ENCODE results near the gene SIPA1L3. TPM values are rescaled to one million over a fixed set of nuclear protein-coding genes. Genes with fewer than 3 reads are reported as not detected.

The SIPA1L3 gene
- total and polyA plus RNA-seq, 2 of the 13 experiments (the other 11 are each of a cell fraction or from before 2014, with no cell fraction given), result 5.5 to 7.7 TPM

GRCh38 chr19:38210458-38210987 lies 303.5 kb downstream of the SIPA1L3 start:
- Histone ChIP-seq H3K4me2 (ENCODE audit: low read depth, low read length) (no peak overlapping the region), H3K27me3 (ENCODE audit: control insufficient read depth in 1 of 2, insufficient read depth in 2 of 2, low read length in 2 of 2) (no peaks in the 10 kb centered on the region), H3K9ac (ENCODE audit: insufficient read depth, low read depth, low read length) (no peak overlapping the region), H3K9me3 (ENCODE audit: low read length) (no peaks in the 10 kb centered on the region), H3K27ac (ENCODE audit: extremely low read length, insufficient read depth, low read length) (no peak overlapping the region), H3K4me3 (replicated peaks in 1 of 3; ENCODE audit: insufficient read depth in 1 of 3, low read depth in 2 of 3, low read length in 3 of 3) (no peak overlapping the region), H4K20me1 (ENCODE audit: insufficient read depth, low read length) (no peaks in the 10 kb centered on the region), H3K4me1 (ENCODE audit: insufficient read depth, low read length) (no peaks in the 10 kb centered on the region), H3K79me2 (ENCODE audit: insufficient read depth, low read length) (no peaks in the 10 kb centered on the region), H2AFZ (ENCODE audit: low read length) (no peak overlapping the region), H3K36me3 (replicated peaks in 1 of 2; ENCODE audit: control insufficient read depth in 1 of 2, insufficient read depth in 2 of 2, low read length in 2 of 2) (no peaks in the 10 kb centered on the region)
- ATAC-seq (no peak), DNase-seq (ENCODE audit: low spot score) (no peak), FAIRE-seq (no peak)
- POLR2A ChIA-PET, result no interaction called here
- in situ Hi-C loops (cut with HindIII; ENCODE audit: extremely low pct_ligation_motif_present, low pct_unique_long_range_greater_than_20kb), result no loop called here
- 45% methylated on average over 23 of the region's 24 CpGs for WGBS (ENCODE audit: low lambda C conversion rate)
- TF ChIP-seq DBP (CRISPR knock-in tag; IDR thresholded peaks at IDR 0.05; ENCODE audit: not compliant biosample characterization), result no peak
- 0 out of 2 replicates have a peak, but pooled peaks have one; percentile 25 for TF ChIP-seq RFX3 (CRISPR knock-in tag; IDR thresholded peaks at IDR 0.05)
- no peak for TF ChIP-seq KDM3A (CRISPR knock-in tag; IDR thresholded peaks at IDR 0.05; ENCODE audit: low read depth)
- peak; percentile 38 for TF ChIP-seq AGO2 (optimal IDR thresholded peaks at IDR 0.05; ENCODE audit: low read depth, low read length)
- CTCF ChIA-PET (ENCODE audit: low intra/inter-chr PET ratio, low total read pairs), result no interaction called here
- BruUV-seq (replicated peaks), result no TSS peak
- intact Hi-C loops (cut with micrococcal nuclease; ENCODE audit: unreplicated experiment), result no loop called here

- ChIA-PET POLR2A (no interaction called here), CTCF (ENCODE audit: low intra/inter-chr PET ratio, low total read pairs) (no interaction called here)
- H3K27ac ChIP-seq (ENCODE audit: extremely low read length, insufficient read depth, low read length), result no peak overlapping the region
- no peak overlapping the region for H3K9ac ChIP-seq (ENCODE audit: insufficient read depth, low read depth, low read length)
- H3K4me1 ChIP-seq (ENCODE audit: insufficient read depth, low read length), result no peaks in the 10 kb centered on the region
- TF ChIP-seq HOXA9 (CRISPR knock-in tag; IDR thresholded peaks at IDR 0.05; ENCODE audit: borderline replicate concordance) (no peak), ATAD3A (CRISPR knock-in tag; IDR thresholded peaks at IDR 0.05) (no peak), ZNF605 (CRISPR knock-in tag; IDR thresholded peaks at IDR 0.05) (no peak), ERF (CRISPR knock-in tag; IDR thresholded peaks at IDR 0.05) (no peak), ZNF563 (CRISPR knock-in tag; IDR thresholded peaks at IDR 0.05) (no peak)
- H2AFZ ChIP-seq (ENCODE audit: low read length), result no peak overlapping the region
- FAIRE-seq (no peak), ATAC-seq (peak; percentile 50), DNase-seq (ENCODE audit: low spot score) (no peak)
- no peak overlapping the region for H3K4me2 ChIP-seq (ENCODE audit: low read depth, low read length)
- no peaks in the 10 kb centered on the region for H4K20me1 ChIP-seq (ENCODE audit: insufficient read depth, low read length)
- in situ Hi-C loops (cut with HindIII; ENCODE audit: extremely low pct_ligation_motif_present, low pct_unique_long_range_greater_than_20kb) (no loop called here), intact Hi-C loops (cut with micrococcal nuclease; ENCODE audit: unreplicated experiment) (no loop called here)
- no TSS peak for BruUV-seq (replicated peaks)
- H3K27me3 ChIP-seq (ENCODE audit: control insufficient read depth in 1 of 2, insufficient read depth in 2 of 2, low read length in 2 of 2), result no peaks in the 10 kb centered on the region
- no peak overlapping the region for H3K4me3 ChIP-seq (replicated peaks in 1 of 3; ENCODE audit: insufficient read depth in 1 of 3, low read depth in 2 of 3, low read length in 3 of 3)
- H3K36me3 ChIP-seq (replicated peaks in 1 of 2; ENCODE audit: control insufficient read depth in 1 of 2, insufficient read depth in 2 of 2, low read length in 2 of 2), result no peaks in the 10 kb centered on the region
- no peaks in the 10 kb centered on the region for H3K79me2 ChIP-seq (ENCODE audit: insufficient read depth, low read length)
- H3K9me3 ChIP-seq (ENCODE audit: low read length), result no peaks in the 10 kb centered on the region
- 59% methylated on average over 22 of the region's 27 CpGs for WGBS (ENCODE audit: low lambda C conversion rate)
These were observed 304.2 kb downstream of the SIPA1L3 start for GRCh38 chr19:38211151-38211591.
